Loucy (cell line): ENCODE data around the gene EPB41L5.

Source experiments
- EZH2phosphoT487 ChIP-seq: fragments of 200-600 bp; IDR thresholded peaks from 2 replicates; pipeline ENCODE4 v1.6.1; 2018; ENCODE audit warnings: antibody characterized with exemption, mild to moderate bottlenecking, moderate library complexity, borderline replicate concordance
- TF ChIP-seq, protein P1 (sequence below): fragments of 200-600 bp; sonication (generic); conservative IDR thresholded peaks from 2 replicates; pipeline ENCODE4 v1.5.1; 2014; ENCODE audit warnings: mild to moderate bottlenecking, antibody characterized with exemption, low read length

DNA sequence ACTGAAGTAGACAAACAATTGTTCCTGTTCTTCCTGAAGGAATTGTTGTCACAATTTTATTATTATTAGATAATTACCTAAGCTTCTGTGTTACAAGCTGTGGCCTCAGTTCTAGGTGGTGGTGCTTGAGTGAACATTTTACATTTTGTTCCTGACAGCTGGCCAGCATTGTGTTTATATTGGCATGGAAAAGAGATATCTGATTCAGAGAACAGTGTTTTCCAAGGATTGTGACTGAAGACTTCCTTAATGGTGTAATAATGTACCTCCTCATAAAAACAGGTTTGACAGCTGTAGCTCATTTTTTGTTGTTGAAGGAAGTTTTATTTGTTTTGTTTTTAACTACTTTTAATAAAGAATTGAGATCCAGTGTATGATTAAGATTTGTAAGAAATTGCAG lies 95.2 kb downstream of the EPB41L5 start:
- TF ChIP-seq, protein P1, sequence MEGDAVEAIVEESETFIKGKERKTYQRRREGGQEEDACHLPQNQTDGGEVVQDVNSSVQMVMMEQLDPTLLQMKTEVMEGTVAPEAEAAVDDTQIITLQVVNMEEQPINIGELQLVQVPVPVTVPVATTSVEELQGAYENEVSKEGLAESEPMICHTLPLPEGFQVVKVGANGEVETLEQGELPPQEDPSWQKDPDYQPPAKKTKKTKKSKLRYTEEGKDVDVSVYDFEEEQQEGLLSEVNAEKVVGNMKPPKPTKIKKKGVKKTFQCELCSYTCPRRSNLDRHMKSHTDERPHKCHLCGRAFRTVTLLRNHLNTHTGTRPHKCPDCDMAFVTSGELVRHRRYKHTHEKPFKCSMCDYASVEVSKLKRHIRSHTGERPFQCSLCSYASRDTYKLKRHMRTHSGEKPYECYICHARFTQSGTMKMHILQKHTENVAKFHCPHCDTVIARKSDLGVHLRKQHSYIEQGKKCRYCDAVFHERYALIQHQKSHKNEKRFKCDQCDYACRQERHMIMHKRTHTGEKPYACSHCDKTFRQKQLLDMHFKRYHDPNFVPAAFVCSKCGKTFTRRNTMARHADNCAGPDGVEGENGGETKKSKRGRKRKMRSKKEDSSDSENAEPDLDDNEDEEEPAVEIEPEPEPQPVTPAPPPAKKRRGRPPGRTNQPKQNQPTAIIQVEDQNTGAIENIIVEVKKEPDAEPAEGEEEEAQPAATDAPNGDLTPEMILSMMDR = no peak
- TF ChIP-seq EZH2phosphoT487 = no peak
